ENCODE results near the gene MECP2.

MECP2 gene

GRCh38 chrX:153974003-153974725 is 123.4 kb downstream of the MECP2 start:
- TF ChIP-seq YY1 (IDR thresholded peaks at IDR 0.05; ENCODE audit: insufficient read depth, insufficient read length) (no peak), ZNF274 (IDR thresholded peaks at IDR 0.05; ENCODE audit: low read depth, low read length) (no peak), SUZ12 (IDR thresholded peaks at IDR 0.05; ENCODE audit: extremely low read depth, insufficient read depth, insufficient read length) (no peak)
- peak overlapping the region; percentile 81 for H3K9ac ChIP-seq (ENCODE audit: insufficient read length, low read depth)
- no peak overlapping the region for H3K4me3 ChIP-seq (ENCODE audit: insufficient read length, low read depth)
- H3K36me3 ChIP-seq (ENCODE audit: insufficient read depth, insufficient read length, low read length): peaks cover 10% of the 10 kb centered on the region
- DNase-seq (ENCODE audit: low read depth, low spot score): no peak
- no peaks in the 10 kb centered on the region for H3K27me3 ChIP-seq (ENCODE audit: insufficient read depth, insufficient read length)
- peaks cover 2% of the 10 kb centered on the region for H3K4me1 ChIP-seq (ENCODE audit: insufficient read depth, insufficient read length)
- no peaks in the 10 kb centered on the region for H3K9me3 ChIP-seq (ENCODE audit: insufficient read depth, low read length)

GRCh38 chrX:153973127-153974002 is 124.2 kb downstream of the MECP2 start:
- no peak for DNase-seq (ENCODE audit: low read depth, low spot score)
- Histone ChIP-seq H3K36me3 (ENCODE audit: insufficient read depth, insufficient read length, low read length) (peaks cover 18% of the 10 kb centered on the region), H3K9me3 (ENCODE audit: insufficient read depth, low read length) (no peaks in the 10 kb centered on the region), H3K4me1 (ENCODE audit: insufficient read depth, insufficient read length) (peaks cover 2% of the 10 kb centered on the region), H3K4me3 (ENCODE audit: insufficient read length, low read depth) (peak overlapping the region; percentile 45), H3K27me3 (ENCODE audit: insufficient read depth, insufficient read length) (no peaks in the 10 kb centered on the region), H3K9ac (ENCODE audit: insufficient read length, low read depth) (peak overlapping the region; percentile 81)
- TF ChIP-seq SUZ12 (IDR thresholded peaks at IDR 0.05; ENCODE audit: extremely low read depth, insufficient read depth, insufficient read length): no peak
- no peak for TF ChIP-seq ZNF274 (IDR thresholded peaks at IDR 0.05; ENCODE audit: low read depth, low read length)
- TF ChIP-seq YY1 (IDR thresholded peaks at IDR 0.05; ENCODE audit: insufficient read depth, insufficient read length): no peak

GRCh38 chrX:153972368-153973126 is 125.0 kb downstream of the MECP2 start, which contains the start of gene TMEM187:
TMEM187 (plus strand) TSS chrX:153972754; CDS start chrX:153982063, 9,309 bp downstream.
- Histone ChIP-seq H3K36me3 (ENCODE audit: insufficient read depth, insufficient read length, low read length) (peaks cover 23% of the 10 kb centered on the region), H3K4me3 (ENCODE audit: insufficient read length, low read depth) (peak within 1 kb of the TSS; percentile 82), H3K27me3 (ENCODE audit: insufficient read depth, insufficient read length) (no peaks in the 10 kb centered on the region), H3K9me3 (ENCODE audit: insufficient read depth, low read length) (no peaks in the 10 kb centered on the region), H3K4me1 (ENCODE audit: insufficient read depth, insufficient read length) (peaks cover 2% of the 10 kb centered on the region), H3K9ac (ENCODE audit: insufficient read length, low read depth) (peak within 1 kb of the TSS; percentile 95)
- peak; percentile 63 for DNase-seq (ENCODE audit: low read depth, low spot score)
- TF ChIP-seq ZNF274 (IDR thresholded peaks at IDR 0.05; ENCODE audit: low read depth, low read length): no peak
- no peak for TF ChIP-seq SUZ12 (IDR thresholded peaks at IDR 0.05; ENCODE audit: extremely low read depth, insufficient read depth, insufficient read length)
- no peak for TF ChIP-seq YY1 (IDR thresholded peaks at IDR 0.05; ENCODE audit: insufficient read depth, insufficient read length)

Measured in NT2/D1 (cell line).